Kidney (tissue), 14 donors: ENCODE results near the gene CALCA. TPM values are rescaled to one million over a fixed set of nuclear protein-coding genes. Genes with fewer than 3 reads are reported as not detected.
A peak's percentile ranks its signal among the peaks of the same experiment; 100 is the strongest.

Experiments used
- DNase-seq, 5 donors: peaks; one replicate each; pipeline ENCODE4 v3.0.0-alpha.2; 2013 to 2020
- FAIRE-seq: peaks from 2 replicates; lab custom pipeline; 2012; peaks lifted over from hg19 to GRCh38; lab: Jason Lieb, UNC
- H3K27ac ChIP-seq, 2 donors: one replicate each; pipeline ENCODE4 v1.7.0; 2013; ENCODE audit warnings: low read depth in 2 of 2, low read length in 2 of 2, inconsistent platforms in 1 of 2
- H3K27me3 ChIP-seq: one replicate; pipeline ENCODE4 v1.7.1; 2013; ENCODE audit warnings: low read length, inconsistent platforms; ENCODE audit not compliant: control insufficient read depth, insufficient read depth
- H3K36me3 ChIP-seq, 3 donors: one replicate each; pipeline versions ENCODE4 v1.7.0 to v1.7.1; 2013; ENCODE audit warnings: low read length in 3 of 3, control low read depth in 1 of 3, inconsistent platforms in 1 of 3; ENCODE audit not compliant: insufficient read depth in 3 of 3, control insufficient read depth in 2 of 3
- H3K4me1 ChIP-seq, 3 donors: one replicate each; pipeline versions ENCODE4 v1.7.0 to v1.7.1; 2013; ENCODE audit warnings: low read length in 3 of 3, inconsistent platforms in 1 of 3, low read depth in 1 of 3; ENCODE audit not compliant: control insufficient read depth in 2 of 3, insufficient read depth in 2 of 3
- H3K4me3 ChIP-seq, 3 donors: one replicate each; pipeline versions ENCODE4 v1.7.0 to v1.8.1; 2013; ENCODE audit warnings: low read length in 3 of 3, control low read depth in 1 of 3, inconsistent platforms in 1 of 3
- H3K9ac ChIP-seq, 3 donors: one replicate each; pipeline versions ENCODE4 v1.7.0 to v1.7.1; 2013; ENCODE audit warnings: low read length in 3 of 3, control low read depth in 1 of 3, inconsistent platforms in 1 of 3
- H3K9me3 ChIP-seq, 3 donors: one replicate each; pipeline versions ENCODE4 v1.7.0 to v1.7.1; 2013; ENCODE audit warnings: low read length in 3 of 3, control low read depth in 1 of 3, inconsistent platforms in 1 of 3; ENCODE audit not compliant: control insufficient read depth in 2 of 3, insufficient read depth in 1 of 3
- intact Hi-C: fragments of 100-400 bp; cut with DNase I; formaldehyde crosslinking; loops from one replicate; pipeline ENCODE4 v1.11.1; 2022
- polyA plus RNA-seq: library from polyadenylated mRNA; stranded (reverse); fragments of 350-450 nt; fragmentation: Illumina TruSeq; extraction: RNeasy Lipid Tissue Mini Kit (QIAGEN cat#74804); gene quantifications from one replicate; pipeline ENCODE4 v1.2.3, GENCODE V29; 2014; ENCODE audit warnings: low read depth, low replicate concordance; ENCODE audit not compliant: insufficient read depth
- total RNA-seq: library from RNA; stranded (reverse); fragmentation: NEBNext Ultra II Directional; extraction: Animal tissue kit (Norgen Biotek cat#: 25700); gene quantifications from one replicate; pipeline ENCODE4 v1.2.1, GENCODE V29; 2021
- TF ChIP-seq, protein P1 (sequence below): IDR thresholded peaks from 3 replicates; pipeline ENCODE4 v1.5.1; 2012; ENCODE audit warnings: mild to moderate bottlenecking, moderate library complexity, borderline replicate concordance; ENCODE audit not compliant: insufficient read depth; ENCODE audit errors: extremely low read depth
- donor health status: control.
- donor health status: control.
- donor health status: control.
- donor health status: control.
- donor health status: control.
- donor health status: DM: yes; HTN: yes; CAD: no.
- donor health status: Normal renal cell carcinoma (clear cell type).

Gene CALCA
- total and polyA plus RNA-seq, 2 donors from 2014 or later = 29.8 TPM; not detected in 1

DNA sequence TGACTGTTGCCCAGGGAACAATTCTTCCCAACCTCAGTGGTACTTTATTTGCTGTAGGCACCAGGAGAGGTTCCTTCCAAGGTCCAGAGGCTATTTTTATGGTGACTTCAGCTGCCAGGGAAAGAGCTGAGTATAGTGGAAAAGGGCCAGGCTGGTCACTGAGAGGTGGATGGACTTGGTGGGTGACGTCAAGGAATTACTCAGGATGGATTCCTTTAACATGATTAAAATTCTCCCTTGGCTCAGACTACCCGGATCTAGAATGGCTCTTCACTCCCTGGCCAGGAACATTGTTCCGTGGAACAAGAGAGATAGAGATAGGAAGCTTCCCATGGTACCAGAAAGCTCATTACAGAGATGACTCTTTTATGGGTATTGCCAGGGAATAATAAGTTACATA lies 8.7 kb upstream of the CALCA start:
- DNase-seq (no peak), FAIRE-seq (no peak)
- Histone ChIP-seq H3K9me3 (no peaks in the 10 kb centered on the region), H3K27me3 (peaks cover 13% of the 10 kb centered on the region), H3K27ac (no peak overlapping the region), H3K9ac (no peak overlapping the region), H3K4me1 (no peaks in the 10 kb centered on the region), H3K36me3 (no peaks in the 10 kb centered on the region), H3K4me3 (no peak overlapping the region)
- intact Hi-C loops = no loop called here
- TF ChIP-seq, protein P1, sequence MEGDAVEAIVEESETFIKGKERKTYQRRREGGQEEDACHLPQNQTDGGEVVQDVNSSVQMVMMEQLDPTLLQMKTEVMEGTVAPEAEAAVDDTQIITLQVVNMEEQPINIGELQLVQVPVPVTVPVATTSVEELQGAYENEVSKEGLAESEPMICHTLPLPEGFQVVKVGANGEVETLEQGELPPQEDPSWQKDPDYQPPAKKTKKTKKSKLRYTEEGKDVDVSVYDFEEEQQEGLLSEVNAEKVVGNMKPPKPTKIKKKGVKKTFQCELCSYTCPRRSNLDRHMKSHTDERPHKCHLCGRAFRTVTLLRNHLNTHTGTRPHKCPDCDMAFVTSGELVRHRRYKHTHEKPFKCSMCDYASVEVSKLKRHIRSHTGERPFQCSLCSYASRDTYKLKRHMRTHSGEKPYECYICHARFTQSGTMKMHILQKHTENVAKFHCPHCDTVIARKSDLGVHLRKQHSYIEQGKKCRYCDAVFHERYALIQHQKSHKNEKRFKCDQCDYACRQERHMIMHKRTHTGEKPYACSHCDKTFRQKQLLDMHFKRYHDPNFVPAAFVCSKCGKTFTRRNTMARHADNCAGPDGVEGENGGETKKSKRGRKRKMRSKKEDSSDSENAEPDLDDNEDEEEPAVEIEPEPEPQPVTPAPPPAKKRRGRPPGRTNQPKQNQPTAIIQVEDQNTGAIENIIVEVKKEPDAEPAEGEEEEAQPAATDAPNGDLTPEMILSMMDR = no peak

DNA sequence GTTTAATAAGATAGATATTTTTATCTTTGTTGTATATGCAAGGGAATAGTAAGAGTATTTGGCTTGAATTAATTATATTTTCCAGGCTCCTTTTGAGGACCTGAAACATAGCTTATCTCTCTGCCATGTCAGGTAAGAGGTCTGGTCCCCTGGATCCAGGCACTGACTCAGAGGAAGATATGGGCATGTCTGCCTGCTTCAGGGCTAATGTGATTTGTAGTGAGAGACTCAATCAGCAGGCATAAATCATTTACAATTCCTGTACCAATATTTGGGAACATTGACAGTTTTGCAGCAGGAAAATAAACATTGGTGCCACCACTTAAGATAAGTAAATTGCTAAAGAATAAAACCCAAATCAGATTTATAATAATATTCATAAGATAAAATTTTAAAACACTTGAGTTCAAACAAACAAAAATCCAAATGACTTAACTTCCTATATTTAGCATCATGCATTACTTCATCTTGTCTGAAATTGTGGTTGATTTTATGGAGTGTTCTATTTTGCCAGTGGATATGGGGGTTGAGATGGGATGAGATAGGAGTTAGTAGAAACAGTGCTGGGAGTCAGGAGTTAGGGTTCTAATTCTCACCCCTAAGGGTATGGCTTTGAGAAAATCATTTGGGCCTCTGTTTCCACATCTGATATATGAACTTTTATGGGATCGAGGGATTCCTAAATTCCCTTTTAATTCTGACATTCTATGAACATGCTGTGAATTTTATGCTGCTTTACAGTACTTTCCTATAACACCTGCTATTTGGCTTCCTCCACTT lies 5.1 kb upstream of the CALCA start:
- no peaks in the 10 kb centered on the region for H3K36me3 ChIP-seq
- no peaks in the 10 kb centered on the region for H3K9me3 ChIP-seq
- TF ChIP-seq, protein P1 = no peak
- FAIRE-seq = no peak
- H3K9ac ChIP-seq = no peak overlapping the region
- peaks cover 0 to 13% (median 6%) of the 10 kb centered on the region in 3 donors for H3K4me1 ChIP-seq
- H3K4me3 ChIP-seq = no peak overlapping the region
- H3K27me3 ChIP-seq = peaks cover 40% of the 10 kb centered on the region
- intact Hi-C loops = no loop called here
- H3K27ac ChIP-seq = no peak overlapping the region
- no peak for DNase-seq

DNA sequence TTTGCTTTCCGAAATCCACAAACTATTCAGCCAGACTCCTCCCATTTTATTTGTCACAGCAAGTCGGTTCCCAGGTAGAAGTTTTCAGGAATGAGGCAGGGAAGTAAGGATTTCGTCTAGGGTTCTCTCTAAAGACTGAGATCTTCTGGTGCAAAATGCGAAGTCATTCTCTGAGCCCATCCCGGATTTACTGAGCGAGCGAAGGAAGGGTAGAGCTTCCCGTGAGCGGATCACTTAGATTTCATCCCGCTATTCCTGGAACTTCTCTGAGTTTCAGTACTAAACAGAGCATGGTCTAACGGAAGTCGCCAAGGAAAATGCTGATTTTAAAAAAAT lies 3.1 kb upstream of the CALCA start:
- Histone ChIP-seq H3K9me3 (no peaks in the 10 kb centered on the region), H3K4me3 (peak overlapping the region in 1 of 3 donors; percentile 43), H3K27me3 (peaks cover 45% of the 10 kb centered on the region), H3K9ac (no peak overlapping the region), H3K36me3 (no peaks in the 10 kb centered on the region), H3K27ac (no peak overlapping the region), H3K4me1 (peaks cover 0 to 13% (median 10%) of the 10 kb centered on the region in 3 donors)
- DNase-seq (peak in 2 of 5 donors; percentile 15 to 48), FAIRE-seq (no peak)
- intact Hi-C loops = no loop called here
- TF ChIP-seq, protein P1 = no peak
